Tibial nerve (tissue), 3 donors: ENCODE results near the gene IPO8.

ENCODE experiments used
- CTCF ChIP-seq, 5 experiments: fragments of 200-600 bp in 3 of 5; fragments of 450-650 bp in 2 of 5; sonication (generic) in 3 of 5; IDR thresholded peaks; one replicate each; pipeline ENCODE4 v1.5.1; 2016 to 2019; ENCODE audit warnings: antibody characterized with exemption in 5 of 5, mild to moderate bottlenecking in 3 of 5, moderate library complexity in 2 of 5
- POLR2A ChIP-seq, 2 donors: fragments of 450-650 bp; IDR thresholded peaks; one replicate each; pipeline ENCODE4 v1.6.1; 2017; ENCODE audit warnings: antibody characterized with exemption in 2 of 2, mild to moderate bottlenecking in 2 of 2, moderate library complexity in 2 of 2

GRCh38 chr12:30587782-30588181 is 107.9 kb downstream of the IPO8 start:
- TF ChIP-seq POLR2A (IDR thresholded peaks at IDR 0.05) (no peak), CTCF (IDR thresholded peaks at IDR 0.05) (no peak)
